Tibial nerve (tissue), 3 donors: Measurements from ENCODE around the gene MCCC1.
"Not testable (repeated sequence)": the region's sequence is repeated elsewhere in the genome, so short reads cannot be mapped to it uniquely, and the experiment has no call there.

Source experiments
- POLR2A ChIP-seq, 2 donors: fragments of 450-650 bp; IDR thresholded peaks; one replicate each; pipeline ENCODE4 v1.6.1; 2017; ENCODE audit warnings: antibody characterized with exemption in 2 of 2, mild to moderate bottlenecking in 2 of 2, moderate library complexity in 2 of 2
- TF ChIP-seq, protein P1 (sequence below), 5 experiments: fragments of 200-600 bp in 3 of 5; fragments of 450-650 bp in 2 of 5; sonication (generic) in 3 of 5; IDR thresholded peaks; one replicate each; pipeline ENCODE4 v1.5.1; 2016 to 2019; ENCODE audit warnings: antibody characterized with exemption in 5 of 5, mild to moderate bottlenecking in 3 of 5, moderate library complexity in 2 of 5

DNA sequence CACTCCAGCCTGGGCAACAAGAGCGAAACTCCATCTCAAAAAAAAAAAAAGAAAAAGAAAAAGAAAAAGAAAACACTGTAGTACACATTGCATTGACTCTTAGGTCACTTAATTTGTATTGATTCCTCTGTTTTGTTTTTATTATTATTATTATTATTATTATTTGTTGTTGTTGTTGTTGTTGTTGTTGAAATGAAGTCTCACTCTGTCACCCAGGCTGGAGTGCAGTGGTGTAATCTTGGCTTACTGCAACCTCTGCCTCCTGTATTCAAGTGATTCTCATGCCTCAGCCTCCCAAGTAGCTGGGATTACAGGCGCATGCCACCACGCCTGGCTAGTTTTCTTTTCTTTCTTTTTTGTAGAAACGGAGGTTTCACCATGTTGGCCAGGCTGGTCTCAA, 8.1 kb upstream of the MCCC1 start:
- TF ChIP-seq, protein P1, sequence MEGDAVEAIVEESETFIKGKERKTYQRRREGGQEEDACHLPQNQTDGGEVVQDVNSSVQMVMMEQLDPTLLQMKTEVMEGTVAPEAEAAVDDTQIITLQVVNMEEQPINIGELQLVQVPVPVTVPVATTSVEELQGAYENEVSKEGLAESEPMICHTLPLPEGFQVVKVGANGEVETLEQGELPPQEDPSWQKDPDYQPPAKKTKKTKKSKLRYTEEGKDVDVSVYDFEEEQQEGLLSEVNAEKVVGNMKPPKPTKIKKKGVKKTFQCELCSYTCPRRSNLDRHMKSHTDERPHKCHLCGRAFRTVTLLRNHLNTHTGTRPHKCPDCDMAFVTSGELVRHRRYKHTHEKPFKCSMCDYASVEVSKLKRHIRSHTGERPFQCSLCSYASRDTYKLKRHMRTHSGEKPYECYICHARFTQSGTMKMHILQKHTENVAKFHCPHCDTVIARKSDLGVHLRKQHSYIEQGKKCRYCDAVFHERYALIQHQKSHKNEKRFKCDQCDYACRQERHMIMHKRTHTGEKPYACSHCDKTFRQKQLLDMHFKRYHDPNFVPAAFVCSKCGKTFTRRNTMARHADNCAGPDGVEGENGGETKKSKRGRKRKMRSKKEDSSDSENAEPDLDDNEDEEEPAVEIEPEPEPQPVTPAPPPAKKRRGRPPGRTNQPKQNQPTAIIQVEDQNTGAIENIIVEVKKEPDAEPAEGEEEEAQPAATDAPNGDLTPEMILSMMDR (IDR thresholded peaks at IDR 0.05), result not testable (repeated sequence)
- not testable (repeated sequence) for TF ChIP-seq POLR2A (IDR thresholded peaks at IDR 0.05)
